Ovary (tissue), 3 donors: ENCODE data around the gene AUTS2.

Experiments
- CTCF ChIP-seq, 3 donors: fragments of 450-650 bp in 2 of 3; fragments of 200-600 bp in 1 of 3; IDR thresholded peaks; one replicate each; pipeline versions ENCODE4 v1.5.1 to v1.8.0; 2016 to 2022; ENCODE audit warnings: antibody characterized with exemption in 3 of 3, mild to moderate bottlenecking in 1 of 3
- EP300 ChIP-seq: sonication (generic); formaldehyde crosslinking; IDR thresholded peaks from one replicate; pipeline ENCODE4 v1.6.1; 2017; ENCODE audit warnings: antibody characterized with exemption
- POLR2A ChIP-seq: fragments of 450-650 bp; IDR thresholded peaks from one replicate; pipeline ENCODE4 v1.6.1; 2017; ENCODE audit warnings: antibody characterized with exemption, mild to moderate bottlenecking, moderate library complexity
- donor health status: DM: no; HTN: no; CAD: no.

- TF ChIP-seq POLR2A: no peak
- TF ChIP-seq CTCF (IDR thresholded peaks at IDR 0.05): no peak
- no peak for TF ChIP-seq EP300
Measured at GRCh38 chr7:69738396-69738951, 140.2 kb downstream of the AUTS2 start.
